Kidney glomerular epithelial cell (primary cell): ENCODE measurements around the gene UBC.
"Not testable (repeated sequence)": the region's sequence is repeated elsewhere in the genome, so short reads cannot be mapped to it uniquely, and the experiment has no call there.

ENCODE experiments used
- DNase-seq: peaks from one replicate; lab custom pipeline; 2025; lab: John Stamatoyannopoulos, UW

UBC gene

DNA sequence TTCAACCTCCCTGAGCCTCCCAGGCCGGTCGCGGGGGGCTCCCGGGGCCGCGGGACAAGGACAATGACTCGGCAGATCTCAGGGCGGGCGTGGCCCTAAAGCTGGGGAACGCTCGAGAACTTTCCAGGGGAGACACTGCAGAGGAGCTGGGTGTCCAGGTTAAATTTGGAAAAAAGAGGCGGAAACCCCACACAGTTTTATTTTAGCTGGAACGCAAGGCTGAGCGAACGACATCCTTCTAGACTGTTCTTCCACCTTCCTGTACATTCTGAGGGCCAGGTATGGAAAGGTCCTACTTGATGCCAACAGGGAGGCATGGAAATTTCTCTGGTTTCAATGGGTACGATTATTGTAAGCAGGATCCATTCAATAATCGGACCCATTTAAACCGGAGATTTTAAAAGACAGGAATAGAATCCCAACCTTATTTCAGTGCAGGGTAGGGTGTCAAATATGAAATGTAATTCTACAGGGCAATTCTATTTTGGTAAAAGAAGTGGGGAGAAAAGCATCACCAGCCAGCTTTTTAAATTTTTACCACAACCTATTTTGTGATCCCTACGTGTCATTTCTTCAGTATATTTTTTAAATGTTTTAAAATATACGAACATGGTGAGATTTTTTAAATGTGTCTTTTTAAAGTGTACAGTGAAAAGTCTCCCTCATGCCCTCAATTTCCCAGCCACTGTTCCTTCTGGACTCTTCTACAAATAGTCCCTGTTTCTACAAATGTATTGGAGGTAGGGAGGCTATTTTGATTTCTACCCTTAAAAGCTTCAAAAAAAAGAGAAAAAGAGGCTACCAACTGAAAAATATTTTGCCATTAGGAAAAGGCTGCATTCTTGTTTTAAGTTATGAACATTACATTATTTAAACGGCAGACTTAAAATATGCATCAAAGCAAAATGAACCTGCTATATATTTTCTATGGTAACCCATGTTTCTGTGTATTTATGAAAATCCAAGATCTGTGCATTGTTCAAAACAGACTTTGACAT lies 1.1 kb upstream of the UBC start:
- DNase-seq = no peak

DNA sequence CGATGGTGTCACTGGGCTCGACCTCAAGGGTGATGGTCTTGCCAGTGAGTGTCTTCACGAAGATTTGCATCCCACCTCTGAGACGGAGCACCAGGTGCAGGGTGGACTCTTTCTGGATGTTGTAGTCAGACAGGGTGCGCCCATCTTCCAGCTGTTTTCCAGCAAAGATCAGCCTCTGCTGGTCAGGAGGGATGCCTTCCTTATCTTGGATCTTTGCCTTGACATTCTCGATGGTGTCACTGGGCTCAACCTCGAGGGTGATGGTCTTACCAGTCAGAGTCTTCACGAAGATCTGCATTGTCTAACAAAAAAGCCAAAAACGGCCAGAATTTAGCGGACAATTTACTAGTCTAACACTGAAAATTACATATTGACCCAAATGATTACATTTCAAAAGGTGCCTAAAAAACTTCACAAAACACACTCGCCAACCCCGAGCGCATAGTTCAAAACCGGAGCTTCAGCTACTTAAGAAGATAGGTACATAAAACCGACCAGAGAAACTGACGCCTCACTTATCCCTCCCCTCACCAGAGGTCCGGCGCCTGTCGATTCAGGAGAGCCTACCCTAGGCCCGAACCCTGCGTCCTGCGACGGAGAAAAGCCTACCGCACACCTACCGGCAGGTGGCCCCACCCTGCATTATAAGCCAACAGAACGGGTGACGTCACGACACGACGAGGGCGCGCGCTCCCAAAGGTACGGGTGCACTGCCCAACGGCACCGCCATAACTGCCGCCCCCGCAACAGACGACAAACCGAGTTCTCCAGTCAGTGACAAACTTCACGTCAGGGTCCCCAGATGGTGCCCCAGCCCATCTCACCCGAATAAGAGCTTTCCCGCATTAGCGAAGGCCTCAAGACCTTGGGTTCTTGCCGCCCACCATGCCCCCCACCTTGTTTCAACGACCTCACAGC lies 717 bp downstream of the UBC start:
- no peak for DNase-seq

DNA sequence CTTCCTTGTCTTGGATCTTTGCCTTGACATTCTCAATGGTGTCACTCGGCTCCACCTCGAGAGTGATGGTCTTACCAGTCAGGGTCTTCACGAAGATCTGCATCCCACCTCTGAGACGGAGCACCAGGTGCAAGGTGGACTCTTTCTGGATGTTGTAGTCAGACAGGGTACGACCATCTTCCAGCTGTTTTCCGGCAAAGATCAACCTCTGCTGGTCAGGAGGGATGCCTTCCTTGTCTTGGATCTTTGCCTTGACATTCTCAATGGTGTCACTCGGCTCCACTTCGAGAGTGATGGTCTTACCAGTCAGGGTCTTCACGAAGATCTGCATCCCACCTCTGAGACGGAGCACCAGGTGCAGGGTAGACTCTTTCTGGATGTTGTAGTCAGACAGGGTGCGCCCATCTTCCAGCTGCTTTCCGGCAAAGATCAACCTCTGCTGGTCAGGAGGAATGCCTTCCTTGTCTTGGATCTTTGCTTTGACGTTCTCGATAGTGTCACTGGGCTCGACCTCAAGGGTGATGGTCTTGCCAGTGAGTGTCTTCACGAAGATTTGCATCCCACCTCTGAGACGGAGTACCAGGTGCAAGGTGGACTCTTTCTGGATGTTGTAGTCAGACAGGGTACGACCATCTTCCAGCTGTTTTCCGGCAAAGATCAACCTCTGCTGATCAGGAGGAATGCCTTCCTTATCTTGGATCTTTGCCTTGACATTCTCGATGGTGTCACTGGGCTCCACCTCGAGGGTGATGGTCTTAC lies 1.7 kb downstream of the UBC start:
- DNase-seq = not testable (repeated sequence)

DNA sequence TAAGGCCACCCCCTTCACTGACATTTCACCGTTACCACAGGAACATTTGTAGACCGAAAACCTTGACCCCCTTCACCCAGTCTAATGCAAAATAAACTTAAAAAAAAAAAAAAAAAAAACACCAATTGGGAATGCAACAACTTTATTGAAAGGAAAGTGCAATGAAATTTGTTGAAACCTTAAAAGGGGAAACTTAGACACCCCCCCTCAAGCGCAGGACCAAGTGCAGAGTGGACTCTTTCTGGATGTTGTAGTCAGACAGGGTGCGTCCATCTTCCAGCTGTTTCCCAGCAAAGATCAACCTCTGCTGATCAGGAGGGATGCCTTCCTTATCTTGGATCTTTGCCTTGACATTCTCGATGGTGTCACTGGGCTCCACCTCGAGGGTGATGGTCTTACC lies 2.9 kb downstream of the UBC start:
- not testable (repeated sequence) for DNase-seq

DNA sequence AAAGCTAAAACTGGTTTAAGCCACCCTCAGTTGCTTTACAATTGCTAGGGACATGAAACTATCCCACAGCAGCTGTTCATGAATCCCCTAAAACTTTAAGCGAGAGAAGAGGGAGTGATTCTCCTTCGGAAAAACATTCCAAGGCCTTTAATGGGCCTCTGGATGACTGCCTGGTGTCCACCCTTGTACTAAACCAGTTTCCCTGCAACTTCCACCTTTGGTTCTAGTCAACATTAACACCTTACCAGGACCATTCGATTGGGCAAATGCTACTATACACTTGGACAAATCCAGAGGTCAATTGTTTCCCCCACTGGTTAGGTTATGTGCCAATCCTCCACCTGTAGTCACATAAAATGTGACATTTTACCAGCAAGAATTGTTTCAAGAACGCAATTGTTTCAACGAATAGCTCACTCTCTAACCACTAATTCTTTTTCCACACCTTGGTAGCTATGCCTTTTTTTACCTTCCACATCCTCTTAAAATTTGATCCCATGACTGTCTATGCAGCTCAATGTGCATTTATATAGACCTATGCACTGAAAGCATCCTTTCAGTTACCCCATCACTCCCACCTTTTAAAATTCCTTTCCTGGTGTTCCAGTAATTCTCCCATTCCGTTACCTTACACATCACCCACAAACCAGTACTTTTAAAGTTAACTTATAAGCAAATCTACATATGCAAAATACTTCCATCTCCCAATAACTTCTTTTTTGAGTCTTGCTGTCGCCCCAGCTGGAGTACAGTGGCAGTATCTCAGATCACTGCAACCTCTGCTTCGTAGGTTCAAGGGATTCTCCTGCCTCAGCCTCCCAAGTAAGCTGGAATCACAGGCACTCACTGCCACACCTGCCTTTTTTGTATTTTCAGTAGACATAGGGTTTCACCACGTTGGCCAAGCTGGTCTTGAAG lies 3.6 kb downstream of the UBC start:
- DNase-seq = no peak

DNA sequence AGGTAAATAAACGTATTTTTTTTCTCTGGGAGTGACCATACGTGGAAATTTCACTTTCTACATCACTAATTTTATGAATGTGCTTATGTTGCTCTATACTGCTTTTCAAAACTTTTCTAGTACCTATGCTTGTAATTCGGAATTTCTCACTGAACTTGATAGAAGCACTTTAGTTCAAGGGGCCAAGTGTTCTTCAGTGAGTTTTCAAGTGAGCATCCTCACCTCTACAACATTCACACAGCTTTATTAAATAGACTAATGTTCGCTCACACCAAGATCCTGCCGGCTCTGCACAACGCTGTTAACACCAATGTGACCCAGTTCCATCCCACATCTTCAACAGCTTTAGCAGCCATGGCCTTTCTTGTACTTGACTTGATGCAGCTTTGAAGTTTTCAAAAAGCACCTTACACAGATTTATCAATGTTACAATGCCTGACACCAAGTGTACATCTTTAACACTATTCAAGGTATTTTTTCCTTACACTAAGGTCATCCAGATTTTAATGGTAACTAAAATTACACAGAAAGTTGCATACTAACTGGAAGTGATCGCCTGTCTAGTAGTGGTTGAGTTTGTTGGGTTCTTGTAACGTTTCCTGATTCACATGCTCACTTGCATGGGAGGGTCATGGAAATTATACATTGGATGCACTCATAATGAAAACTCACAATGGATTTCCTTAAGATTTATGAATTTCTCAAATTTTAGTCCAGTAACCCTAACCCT lies 4.5 kb downstream of the UBC start:
- no peak for DNase-seq

DNA sequence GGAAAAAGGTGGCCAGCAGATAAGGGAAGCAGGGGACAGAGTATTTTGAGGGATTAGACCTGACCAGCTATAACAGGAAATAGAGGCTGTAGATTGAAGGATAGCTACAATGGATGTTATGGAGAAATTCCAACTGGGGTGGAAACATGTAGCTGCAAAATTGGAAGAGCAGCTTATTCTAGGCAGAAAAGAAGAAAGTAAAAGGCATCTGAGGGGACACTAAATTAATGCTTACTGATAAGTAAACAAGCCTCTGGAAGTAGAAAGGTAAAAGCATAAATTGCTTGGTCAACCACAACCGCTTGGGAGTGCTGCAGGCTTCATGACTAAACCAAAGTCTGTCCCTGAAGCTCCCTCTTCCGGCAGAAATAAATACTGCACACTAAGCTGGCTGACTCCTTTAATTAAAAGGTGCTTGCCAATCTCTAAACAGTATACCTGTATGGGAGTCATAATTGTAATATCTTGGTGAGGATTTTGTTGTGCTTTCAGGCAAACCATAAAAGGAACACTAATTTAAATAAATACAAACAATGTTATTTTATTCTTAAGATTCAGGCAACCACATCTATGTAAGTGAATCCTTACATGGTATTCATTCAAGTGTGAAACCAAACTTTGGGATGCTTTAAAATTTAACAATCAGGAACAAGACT lies 7.7 kb downstream of the UBC start:
- DNase-seq = no peak

DNA sequence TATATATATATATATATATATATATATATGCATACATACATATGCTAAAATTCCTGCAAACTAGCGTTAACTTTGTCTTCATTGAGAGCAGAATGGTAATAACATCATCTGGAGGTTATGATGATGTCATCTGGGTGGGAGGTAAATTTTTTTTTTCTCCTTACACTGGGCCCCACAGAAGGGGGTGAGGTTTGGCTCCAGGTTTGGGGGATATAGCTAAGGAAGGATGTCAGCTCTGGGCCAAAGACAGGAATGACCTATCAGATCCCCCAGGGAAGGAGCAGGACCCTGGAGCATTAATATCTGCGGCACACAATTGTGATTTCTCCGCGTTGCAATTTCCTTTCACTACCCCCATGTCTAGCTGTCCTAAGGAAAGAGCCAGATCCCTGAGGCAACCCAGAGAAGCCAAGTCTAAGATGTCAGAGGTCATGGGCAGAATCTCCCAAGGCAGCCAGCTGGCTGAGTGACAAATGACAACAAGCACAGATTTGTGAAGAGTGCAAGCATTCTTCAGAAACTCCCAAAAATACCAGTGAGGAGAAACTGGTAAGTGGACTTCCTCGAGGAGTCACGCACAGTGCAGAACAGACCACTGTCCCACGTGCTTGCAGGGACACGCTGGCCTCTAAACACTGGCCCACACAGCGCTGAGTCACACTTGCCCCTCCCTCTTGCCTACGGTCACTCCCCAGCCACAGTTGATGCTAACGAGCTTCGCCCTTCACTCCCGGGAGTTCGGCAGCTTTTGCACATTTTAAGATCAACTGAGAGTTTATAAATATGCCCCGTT lies 9.9 kb downstream of the UBC start:
- peak; percentile 67 for DNase-seq

DNA sequence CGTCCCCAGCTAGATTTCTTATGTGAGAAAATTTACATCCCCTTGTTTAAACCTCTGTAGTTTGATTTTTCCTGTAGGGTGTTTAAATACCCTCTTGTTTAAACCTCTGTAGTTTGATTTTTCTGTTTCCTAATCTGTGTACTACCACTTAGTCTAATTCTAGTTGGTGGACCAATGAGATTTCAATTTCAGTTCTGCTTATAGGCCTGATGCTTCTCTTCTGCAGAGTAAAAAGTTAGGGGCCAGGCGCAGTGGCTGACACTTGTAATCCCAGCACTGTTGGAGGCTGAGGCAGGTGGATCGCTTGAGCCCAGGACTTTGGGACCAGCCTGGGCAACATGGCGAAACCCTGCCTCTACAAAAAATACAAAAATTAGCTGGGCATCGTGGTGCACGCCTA lies 11.5 kb downstream of the UBC start:
- no peak for DNase-seq

DNA sequence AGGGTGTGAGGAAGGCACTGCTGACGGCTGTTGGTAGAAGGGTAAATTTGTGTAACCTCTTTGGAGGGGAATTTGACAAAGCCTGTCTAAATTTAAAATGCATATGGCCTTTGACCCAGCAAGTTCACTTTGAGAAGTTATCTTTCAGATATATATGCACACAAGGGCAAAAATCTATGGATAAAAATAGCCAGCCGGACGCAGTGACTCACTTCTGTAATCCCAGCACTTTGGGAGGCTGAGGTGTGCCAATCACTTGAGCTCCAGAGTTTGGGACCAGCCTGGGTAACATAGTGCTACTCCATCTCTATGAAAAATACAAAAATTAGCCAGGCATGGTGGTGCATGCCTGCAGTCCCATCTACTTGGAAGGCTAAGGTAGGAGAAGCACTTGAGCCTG lies 13.4 kb downstream of the UBC start:
- no peak for DNase-seq

DNA sequence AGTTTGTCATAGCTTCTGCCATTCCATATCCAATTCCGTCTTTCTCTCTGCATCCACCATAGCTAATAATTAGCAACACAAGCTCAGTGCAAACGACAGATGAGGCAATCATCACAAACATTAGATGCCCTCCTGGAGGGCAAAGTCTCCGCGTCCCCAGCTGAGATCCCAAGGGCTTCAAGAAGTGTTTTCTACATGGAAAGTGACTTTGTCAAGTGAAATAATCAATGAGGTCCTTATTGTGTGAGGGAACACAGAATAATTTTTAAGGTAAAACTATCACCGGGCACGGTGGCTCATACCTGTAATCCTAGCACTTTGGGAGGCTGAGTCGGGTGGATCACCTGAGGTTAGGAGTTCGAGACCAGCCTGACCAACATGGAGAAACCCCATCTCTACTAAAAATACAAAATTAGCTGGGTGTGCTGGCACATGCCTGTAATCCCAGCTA lies 14.1 kb downstream of the UBC start:
- DNase-seq = not testable (repeated sequence)

DNA sequence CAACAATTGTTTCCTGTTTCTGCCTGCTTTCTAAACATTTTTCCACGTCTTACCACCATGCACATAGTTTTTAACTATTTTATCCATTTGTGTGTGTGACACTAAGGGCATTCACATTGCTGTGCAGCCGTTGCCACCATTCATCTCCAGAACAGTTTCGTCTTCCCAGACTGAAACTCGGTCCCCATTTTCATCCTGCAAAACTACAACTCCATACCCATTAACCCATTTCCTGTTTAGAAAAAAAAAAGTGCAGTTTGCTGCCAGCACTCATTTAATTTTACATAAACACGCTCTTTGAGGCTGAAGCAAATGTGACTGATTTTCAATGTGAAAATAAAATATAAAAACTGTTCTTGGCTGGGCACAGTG lies 15.5 kb downstream of the UBC start:
- DNase-seq = no peak

DNA sequence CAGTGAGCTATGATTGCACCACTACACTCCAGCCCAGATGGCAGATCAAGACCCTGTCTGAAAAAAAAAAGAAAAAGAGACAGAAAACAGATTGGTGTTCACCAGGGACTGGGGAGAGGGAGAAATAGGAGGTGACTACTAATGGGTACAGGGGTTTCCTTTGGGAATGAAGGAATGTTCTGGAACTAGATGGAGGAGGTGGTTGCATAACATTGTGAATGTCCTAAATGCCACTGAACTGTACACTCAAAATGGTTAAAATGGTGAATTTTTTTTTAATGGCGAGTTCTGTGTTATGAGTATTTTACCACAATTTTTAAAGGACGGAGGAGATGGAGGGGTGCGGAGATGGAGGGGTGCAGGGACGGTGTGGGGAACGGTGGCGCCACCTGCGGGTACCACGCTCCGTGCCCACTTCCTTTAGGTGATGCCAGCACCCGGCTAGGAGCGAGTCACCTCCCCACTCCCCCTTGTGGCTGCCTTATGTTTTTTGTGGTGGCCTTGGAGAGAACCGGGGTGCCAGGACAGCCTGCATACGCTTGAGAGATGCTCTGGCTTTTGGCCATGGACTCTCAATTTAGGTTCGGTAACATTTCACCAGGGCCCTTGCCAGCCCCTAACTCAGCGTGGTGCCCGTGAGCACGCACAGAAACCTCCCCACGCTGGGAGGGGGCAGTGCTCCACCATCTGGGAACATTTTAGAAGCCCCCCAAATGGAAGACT lies 16.1 kb downstream of the UBC start:
- DNase-seq = no peak

DNA sequence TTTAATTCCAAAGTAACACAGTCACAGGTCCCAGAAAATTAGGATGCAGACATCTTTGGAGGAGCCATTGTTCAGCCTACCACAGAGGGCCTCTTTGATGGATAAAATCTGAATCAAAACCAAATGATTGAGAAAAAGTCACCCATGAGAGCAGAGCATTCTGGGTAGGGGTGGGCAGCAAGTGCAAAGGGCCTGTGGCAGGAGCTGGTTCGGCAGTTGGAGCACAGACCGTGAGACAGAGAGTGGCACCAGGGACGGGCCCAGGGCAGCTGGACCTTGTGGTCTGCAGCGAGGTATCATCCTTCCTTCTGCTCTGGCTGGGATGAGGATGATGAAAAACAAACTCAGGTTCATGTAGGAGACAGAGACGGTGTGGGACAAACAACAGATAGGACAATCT lies 18.0 kb downstream of the UBC start:
- DNase-seq = no peak

DNA sequence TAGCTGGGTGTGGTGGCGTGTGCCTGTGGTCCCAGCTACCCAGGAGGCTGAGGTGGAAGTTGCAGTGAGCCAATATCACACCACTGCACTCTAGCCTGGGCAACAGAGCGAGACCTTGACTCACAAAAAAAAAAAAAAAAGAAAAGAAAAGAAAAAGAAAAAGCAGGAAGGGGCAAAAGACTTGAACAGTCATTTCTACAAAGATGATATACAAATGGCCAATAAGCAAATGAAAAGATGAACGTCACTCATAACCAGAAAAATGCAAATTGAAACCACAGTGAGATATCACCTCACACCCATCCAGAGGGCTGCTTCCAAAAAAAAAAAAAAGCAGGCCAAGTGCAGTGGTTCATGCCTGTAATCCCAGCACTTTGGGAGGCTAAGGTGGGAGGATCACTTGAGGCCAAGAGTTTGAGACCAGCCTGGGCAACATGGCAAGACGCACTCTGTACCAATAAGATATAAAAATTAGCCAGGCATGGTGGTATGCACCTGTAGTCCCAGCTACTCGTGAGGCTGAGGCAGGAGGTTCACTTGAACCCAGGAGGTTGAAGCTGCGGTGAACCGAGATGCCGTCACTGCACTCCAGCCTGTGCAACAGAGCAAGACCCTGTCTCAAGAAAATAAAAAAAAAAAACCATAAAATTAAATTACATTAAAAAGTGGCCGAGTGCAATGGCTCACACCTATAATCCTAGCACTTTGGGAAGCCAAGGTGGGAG lies 20.5 kb downstream of the UBC start:
- DNase-seq = no peak

DNA sequence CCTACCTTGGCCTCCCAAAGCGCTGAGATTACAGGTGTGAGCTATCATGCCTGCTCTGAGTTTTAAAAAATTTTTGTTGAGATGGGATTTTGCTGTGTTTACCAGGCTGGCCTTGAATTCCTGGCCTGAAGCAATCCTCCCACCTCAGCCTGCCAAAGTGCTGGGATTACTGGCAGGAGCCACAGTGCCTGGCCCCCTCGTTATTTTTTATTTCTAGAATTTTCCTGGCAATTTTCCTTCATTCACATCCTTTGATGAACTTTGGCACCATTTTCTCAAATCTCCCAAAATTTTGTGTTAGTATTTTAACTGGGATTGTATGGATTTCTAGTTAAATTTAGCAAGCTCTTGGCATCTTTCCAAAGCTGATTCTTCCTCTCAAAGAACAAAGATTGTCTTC lies 26.2 kb downstream of the UBC start:
- DNase-seq = no peak

DNA sequence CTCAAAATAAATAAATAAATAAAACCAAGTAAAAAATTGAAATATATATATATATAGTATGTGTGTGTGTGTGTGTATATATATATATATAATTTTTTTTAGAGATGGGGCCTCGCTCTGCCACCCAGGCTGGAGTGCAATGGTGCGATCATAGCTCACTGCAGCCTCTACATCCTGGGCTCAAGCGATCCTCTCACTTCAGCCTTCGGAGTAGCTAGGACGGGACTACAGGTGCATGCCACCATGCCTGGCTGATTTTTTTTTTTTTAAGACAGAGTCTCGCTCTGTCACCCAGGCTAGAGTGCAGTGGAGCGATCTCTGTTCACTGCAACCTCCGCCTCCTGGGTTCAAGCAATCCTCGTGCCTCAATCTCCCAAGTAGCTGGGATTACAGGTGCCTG lies 26.7 kb downstream of the UBC start:
- not testable (repeated sequence) for DNase-seq
